Sigmoid colon (tissue), 4 donors: ENCODE results near the gene GPR155.

ENCODE experiments used
- CTCF ChIP-seq, 4 experiments: fragments of 450-650 bp in 3 of 4; fragments of 200-600 bp in 1 of 4; IDR thresholded peaks; one replicate each; pipeline ENCODE4 v1.5.1; 2016 to 2019; ENCODE audit warnings: antibody characterized with exemption in 4 of 4, mild to moderate bottlenecking in 3 of 4, moderate library complexity in 2 of 4
- EP300 ChIP-seq, 4 donors: sonication (generic); formaldehyde crosslinking; IDR thresholded peaks; one replicate each; pipeline ENCODE4 v1.6.1; 2017; ENCODE audit warnings: antibody characterized with exemption in 4 of 4
- POLR2A ChIP-seq, 2 donors: fragments of 450-650 bp; IDR thresholded peaks; one replicate each; pipeline ENCODE4 v1.6.1; 2016; ENCODE audit warnings: antibody characterized with exemption in 2 of 2, mild to moderate bottlenecking in 2 of 2, moderate library complexity in 2 of 2
- POLR2AphosphoS5 ChIP-seq, 4 donors: sonication (generic); formaldehyde crosslinking; IDR thresholded peaks; one replicate each; pipeline ENCODE4 v1.6.1; 2017; ENCODE audit warnings: antibody characterized with exemption in 4 of 4

DNA sequence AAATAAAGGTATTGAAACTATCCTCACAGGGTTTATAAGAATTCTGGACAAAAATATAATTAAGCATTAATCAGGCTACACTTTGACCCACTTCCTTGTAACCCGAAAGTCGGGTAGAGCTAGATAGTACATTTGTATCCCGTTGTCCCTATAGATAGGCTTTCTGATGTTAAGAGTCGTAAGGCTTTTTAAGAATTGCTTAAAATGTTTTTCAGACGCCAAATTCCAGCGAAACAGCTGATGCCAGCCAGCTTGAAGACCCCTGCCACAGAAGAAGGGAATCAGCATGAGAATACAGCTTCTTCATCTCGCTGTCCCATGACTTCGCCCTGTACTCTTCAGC is 962 bp upstream of the GPR155 start:
- TF ChIP-seq CTCF (IDR thresholded peaks at IDR 0.05), result no peak
- TF ChIP-seq POLR2A (IDR thresholded peaks at IDR 0.05), result no peak
- TF ChIP-seq EP300 (IDR thresholded peaks at IDR 0.05), result no peak
- no peak for TF ChIP-seq POLR2AphosphoS5 (IDR thresholded peaks at IDR 0.05)
